Measurements from ENCODE around the gene ADARB2.
"Not testable (repeated sequence)": the region's sequence is repeated elsewhere in the genome, so short reads cannot be mapped to it uniquely, and the experiment has no call there.

The ADARB2 gene

DNA sequence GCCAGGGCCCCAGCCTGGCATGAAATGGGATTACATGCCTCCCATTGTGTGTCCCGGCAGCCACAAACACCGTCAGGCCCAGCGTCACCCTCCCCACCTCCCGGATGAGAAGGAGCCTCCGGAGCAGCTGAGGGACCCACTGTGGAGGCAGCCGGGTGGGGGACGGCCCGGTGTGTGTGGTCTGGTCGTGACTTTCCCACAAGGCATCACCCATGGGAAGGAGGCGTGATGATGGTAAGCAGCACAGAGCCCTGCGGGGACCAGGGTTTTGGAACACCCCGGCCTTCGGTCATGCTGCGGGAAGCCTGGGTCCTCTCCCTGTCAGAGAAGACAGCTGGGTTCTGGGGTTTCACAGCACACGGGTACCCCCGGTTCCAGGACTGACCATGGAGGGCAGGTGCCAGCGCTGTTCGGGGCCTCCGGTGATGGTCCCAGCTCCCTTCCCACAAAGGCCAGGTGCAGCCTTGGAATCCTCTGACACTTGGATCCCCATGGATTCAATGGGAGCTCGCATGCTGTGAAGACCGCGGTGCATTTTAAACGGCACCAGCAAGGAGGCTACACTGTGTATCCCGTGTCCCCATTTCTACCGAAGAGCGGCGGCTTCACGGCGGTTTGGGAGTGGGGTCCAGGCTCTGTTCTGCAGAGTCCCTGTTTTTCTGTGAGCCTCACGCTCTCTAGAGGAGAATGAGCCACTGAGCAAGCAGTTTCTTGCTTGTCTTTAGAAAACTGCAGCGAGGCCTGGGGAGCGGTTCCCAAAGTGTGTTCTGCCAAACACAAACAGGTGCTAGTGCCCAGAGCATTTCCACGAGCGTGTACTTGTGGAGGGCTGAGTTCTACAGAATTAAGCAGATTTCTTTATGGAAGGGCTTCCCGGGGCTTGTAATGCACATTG, 336.0 kb downstream of the ADARB2 start:
- DNase-seq: no peak

DNA sequence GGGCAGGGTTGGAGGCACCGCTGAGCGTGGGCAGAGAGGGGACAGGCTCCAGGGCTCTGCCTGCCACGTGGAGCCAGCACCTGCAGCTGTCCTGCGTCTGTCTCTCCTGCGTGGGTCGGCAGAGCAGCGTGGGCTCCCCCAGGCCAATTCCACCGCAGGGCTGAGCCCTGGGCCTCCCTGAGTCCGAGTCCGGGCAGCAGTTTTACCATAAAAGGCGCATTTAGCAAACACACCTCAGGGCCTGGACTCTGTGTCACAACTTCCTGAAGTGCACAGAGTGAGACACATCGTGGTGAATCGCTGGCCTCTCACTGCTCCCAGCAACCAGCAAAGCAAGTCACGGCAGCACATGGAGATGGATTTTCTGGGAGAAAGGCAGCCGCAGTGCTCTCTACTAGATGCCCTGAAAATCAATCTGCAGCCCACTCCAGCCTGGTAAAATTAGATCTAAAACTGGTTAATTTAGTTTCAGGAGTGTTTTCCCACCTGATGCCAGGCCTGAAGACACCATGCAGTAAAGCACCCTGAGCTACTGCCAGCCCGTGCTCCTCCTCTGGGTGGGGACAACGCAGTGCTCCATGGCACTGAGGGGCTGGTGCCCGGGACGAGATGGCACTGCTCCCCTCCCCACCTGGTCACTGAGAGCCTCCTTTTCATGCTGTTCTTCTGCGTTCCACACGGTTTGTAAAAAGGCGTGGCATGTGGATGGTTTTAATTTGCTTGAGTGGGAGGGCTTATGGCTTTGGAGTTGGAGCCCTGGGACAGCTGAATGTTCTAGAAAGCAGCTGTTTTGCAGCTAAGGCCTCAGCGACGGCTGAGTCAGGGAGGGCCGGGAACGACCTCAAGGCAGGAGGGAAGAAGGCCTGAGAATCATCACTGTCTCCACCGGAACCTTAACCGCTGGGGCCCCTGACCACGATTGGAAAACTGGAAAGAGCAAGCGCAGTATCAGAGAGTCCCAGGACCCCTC, 336.9 kb downstream of the ADARB2 start:
- DNase-seq: no peak

DNA sequence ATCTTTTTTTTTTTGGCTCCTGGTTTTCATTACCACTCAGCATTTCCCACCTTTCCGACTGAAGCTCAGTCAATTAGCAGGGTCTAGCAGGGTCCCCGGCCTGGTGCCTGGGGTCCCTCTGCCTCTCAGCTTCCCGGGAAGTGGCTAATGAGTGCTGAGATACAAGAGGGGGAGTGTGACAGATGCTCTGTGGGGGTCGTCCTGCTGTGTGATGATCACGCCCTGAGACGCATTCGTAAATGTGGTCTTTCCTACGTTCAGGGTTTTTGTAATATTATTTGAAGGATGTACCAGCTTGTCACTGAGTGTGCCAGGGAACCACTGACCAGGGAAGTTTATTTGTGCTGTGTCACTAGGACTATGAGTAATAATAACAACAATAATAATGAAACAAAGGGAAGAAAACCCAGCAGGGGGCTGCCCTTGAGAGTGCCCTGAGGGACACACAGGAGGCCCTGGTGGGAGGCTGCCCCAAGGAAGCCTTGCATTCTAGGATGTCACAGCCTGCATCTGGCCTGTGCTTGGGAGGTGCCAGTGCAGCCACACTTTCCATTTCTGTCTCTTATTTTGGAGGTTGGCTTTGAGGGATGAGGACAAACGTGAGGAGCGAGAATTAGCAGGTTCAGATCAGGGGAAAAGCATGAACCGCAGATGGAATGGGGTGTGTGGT, 337.8 kb downstream of the ADARB2 start:
- no peak for DNase-seq

DNA sequence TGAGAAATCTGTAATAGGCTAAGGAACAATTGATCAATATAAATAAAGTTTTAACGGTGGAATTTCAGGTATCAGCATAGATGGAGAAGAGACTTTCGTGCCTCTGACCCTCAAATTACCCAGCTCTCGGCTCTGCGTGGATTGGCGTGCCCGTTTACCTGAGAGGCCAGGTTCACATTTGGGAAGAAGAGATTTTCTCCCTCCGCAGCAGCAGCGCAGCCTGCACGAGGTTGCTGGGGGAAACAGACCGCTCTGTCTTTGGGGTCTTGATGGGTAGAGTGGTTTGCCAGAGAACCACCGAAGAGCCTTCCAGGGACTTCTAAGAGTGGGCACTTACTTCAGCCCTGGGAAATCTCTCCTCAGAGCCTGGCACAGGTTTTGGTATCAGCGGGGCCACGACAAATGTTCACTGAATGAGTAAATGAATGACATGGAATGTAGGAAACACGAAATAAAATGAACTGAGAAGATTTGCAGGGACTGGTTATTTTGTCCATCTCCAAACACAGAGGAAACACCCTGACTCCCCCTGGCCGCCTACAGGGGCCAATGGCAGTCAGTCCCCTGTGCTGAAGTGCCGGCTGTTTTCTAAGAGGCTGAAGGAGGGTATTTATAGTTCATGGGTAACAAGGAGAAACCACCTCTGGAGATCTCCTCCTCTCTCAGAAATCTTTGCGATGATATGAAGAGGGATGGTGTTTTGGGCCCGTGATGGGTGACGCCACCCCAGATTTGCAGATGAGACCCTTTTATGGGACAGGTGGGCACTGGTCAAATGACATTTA, 338.5 kb downstream of the ADARB2 start:
- DNase-seq: no peak

DNA sequence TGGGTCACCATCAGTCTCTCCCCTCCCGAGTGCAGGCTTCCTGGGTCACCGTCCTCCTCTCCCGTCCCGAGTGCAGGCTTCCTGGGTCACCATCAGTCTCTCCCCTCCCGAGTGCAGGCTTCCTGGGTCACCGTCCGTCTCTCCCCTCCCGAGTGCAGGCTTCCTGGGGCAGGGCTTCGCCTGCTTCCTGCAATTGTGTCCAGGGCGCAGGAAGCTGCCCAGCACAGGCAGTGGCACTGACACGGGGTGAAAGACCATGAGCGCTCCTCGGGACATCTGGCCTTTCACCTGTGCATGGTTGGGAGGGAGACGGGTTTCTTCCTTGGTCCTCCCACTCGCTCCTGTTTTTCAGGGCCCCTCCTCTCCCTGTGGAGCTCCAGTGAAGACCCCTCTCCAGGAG, 339.2 kb downstream of the ADARB2 start:
- not testable (repeated sequence) for DNase-seq

DNA sequence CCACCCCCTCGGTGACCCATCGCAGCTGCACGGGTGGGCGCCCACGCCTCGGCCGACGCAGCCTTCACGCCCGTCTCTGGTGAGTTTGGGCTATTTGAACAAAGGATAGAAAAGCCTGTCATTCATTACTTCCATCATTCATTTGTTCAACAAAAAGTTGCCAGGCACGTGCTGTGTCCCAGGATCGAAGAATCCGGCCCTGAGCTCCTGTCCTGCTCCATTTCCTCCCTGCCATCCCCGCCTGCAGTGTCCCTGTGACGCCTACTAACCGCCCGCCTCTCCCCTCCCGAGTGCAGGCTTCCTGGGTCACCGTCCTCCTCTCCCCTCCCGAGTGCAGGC, 341.1 kb downstream of the ADARB2 start:
- DNase-seq: no peak

DNA sequence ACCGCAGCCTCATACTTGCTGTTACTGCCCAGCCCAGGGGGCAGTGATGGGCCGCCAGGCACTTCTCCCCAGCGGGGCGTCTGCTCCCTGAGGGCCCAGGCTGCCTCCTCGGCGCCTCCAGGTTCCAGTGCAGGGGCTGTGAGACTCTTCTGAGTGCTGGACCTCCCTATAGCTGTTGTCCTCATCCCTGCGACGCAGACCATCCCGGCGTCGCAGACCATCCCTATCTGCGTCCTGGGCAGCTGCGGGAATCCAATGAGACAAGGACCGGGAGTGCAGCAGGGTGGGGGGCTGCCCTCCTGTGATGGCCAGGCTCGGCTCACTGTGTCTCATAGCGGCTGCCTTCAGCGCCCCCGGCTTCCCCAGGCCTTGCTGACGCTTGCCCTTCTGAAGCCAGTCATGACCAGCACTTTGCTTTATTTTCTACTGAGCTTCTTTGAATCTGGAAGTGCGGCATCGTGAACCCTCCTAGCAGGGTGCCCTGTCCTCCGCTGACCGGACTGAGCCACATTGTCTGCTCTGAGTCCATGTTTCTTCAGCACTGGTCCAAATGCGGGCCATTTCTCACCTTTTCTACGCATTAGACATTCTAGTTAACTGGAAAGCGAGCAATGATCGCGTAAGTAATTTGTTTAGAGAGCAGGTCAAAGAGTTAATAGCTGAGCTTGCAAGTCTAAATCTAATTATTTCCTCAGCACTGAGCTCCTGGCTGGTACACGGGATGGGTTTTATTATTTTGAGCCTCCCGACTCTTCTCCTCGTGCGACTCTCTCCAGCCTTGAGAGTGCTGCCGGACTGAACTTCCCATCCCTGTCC, 341.6 kb downstream of the ADARB2 start:
- DNase-seq: no peak

DNA sequence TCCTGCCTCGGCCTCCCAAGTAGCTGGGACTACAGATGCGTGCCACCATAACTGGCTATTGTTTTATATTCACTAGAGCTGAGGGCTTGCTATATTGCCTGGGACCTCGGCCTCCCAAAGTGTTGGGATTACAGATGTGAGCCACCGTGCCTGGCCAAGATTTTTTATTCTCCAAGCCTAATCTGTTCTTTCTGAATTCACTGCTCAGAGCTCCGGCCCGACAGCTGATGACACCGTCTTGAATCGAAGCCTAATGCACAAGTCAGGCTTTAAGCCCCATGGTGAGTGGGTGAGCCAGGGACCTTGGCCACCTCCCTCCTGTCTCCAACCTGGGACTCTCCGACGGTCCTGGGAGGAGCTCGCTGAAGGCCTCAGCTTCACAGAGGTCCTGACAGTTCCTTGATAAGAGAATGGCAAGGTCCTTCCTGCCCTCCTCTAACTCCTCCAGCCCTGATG, 342.3 kb downstream of the ADARB2 start:
- no peak for DNase-seq

DNA sequence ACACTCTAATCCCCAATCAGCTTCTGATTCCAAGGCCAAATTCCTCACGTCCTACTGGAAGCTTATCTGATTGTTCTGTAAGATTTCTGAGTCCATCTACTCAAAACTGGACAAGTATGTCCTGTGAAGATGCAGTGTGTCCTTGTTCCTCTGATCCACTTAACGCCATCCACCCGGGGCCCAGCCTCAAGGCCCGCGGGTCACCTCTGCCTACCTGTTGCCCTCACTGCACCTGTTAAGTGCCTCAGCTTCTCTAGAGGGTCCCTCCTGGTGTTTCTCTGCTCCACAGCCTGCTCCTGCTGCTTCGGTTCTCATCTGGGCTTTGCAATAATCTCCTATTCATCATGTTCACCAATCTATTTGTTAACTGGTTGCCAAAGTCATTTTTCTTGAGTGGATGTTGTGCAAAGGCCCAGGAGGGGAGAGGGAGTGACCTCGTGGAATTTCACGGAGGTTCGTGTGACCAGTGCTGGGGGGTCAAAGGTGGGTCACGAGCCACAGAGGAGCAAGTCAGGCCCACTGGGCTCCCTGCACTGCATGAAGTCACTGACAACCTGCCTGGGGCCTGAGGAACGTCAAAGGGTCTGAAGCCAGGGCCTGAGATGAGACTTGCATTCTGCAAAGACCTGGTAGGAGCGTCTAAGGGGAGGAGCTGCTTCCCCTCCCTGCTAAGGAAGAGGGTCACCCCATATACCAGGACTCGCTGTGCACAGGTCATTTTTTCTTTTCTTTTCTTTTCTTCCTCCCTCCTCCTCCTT, 343.0 kb downstream of the ADARB2 start:
- DNase-seq: no peak

DNA sequence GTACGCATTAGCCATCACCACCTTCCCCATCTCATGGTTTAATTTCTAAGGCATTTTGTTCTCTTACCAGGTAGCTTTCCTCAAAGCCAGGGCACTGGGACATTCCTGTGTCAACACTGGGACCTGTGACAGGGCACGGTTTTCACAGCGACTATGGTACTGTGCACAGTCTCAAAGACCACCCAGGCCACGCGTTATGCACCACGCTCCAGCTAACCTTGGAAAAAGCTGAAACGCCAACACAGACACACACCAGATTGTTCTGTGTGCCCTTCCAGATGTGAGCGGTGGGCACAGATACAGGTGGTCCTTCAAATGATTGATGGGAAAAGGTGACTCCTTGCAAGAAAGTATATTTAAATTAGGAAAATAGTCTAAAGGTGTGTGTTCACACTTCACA, 343.8 kb downstream of the ADARB2 start:
- DNase-seq: no peak

DNA sequence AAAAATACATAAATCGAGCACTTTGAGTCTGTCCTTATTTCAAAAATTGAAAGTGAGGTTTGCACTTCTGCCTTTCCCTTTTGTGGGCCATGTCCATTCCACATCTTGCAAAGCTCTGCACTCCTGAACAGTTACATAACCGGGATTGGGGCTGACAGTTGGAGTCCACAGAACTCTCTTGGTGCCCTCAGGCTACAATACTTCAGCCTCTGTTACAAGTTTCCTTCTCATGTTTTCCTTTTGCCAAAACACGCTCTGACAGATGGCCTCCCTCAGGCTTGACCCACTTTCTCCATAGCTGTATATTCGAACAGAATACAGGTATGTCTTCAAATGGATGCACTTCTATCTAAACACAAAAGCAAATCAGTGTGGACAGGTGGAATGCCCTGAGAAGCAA, 345.2 kb downstream of the ADARB2 start:
- no peak for DNase-seq

DNA sequence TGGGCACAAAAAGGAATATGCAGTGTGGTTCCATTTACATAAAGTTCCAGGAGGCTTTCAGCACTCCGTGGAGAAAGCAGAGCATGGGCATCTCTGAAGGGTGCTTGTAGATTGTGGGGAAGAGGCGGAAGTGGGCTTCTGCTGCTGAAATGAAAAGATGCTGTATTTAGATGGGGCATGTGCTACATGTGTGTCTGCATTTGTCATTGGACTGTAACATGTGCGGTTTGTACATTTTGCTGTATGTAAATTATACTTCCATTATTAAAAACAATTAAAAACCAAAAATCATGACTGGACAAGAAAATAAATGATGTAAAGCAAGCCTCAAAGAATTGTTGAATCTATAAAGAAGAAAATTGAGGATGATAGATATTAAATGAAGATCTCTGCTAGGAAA, 347.1 kb downstream of the ADARB2 start:
- no peak for DNase-seq

DNA sequence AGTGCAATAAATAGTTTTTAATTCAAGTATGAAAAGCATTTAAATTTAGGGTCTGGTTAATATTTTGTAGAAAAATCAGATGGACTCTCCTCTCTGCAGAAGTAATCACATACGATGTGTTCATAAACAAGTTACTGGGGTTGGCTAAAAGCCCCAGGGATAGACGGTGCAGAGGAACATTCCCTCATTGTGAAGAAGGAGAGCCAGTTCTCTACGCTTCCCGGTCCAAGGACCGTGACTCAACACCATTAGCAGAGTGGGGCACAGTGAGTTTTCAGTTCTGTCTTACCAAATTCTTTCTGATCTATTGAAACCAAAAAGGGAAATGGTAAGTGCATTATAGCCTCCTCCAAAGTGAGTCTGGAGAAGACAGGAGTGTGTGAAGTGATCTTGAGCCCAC, 353.3 kb downstream of the ADARB2 start:
- no peak for DNase-seq

DNA sequence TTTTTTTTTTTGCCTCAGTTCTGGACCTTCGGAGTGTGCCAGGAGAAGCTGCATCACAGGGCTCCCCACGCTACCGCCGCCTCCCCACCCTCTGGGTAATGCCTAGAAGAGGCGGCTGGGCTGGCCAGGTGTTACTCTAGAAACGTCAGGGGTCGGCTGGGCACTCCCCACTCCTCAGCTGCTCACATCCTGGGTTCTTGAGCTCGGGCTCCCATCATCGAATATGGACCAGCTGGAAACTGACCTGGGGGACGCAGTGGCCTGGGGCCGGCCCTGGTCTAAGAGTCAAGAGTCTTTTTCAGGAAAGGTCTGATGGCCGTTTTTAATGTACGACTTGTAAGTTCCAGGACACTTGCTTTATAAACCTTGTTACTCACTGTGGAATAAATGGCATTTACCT, 354.6 kb downstream of the ADARB2 start:
- no peak for DNase-seq

DNA sequence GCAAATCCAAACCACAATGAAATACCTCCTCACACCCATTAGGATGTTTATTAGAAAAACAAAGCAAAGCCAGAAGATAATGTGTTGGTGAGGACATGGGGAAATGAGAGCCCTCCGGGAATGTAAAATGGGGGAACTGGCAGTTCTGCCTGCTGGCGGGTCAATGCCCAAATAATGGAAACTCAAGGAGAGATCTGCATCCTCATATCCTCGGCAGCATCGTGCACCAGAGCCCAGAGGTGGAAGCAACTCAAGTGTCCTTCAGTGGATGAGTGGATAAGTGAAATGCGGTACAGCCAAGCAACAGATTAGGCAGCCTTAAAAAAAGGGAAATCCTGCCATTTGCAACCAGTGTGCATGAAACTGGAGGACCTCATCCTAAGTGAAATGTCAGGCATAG, 356.0 kb downstream of the ADARB2 start:
- DNase-seq: no peak

DNA sequence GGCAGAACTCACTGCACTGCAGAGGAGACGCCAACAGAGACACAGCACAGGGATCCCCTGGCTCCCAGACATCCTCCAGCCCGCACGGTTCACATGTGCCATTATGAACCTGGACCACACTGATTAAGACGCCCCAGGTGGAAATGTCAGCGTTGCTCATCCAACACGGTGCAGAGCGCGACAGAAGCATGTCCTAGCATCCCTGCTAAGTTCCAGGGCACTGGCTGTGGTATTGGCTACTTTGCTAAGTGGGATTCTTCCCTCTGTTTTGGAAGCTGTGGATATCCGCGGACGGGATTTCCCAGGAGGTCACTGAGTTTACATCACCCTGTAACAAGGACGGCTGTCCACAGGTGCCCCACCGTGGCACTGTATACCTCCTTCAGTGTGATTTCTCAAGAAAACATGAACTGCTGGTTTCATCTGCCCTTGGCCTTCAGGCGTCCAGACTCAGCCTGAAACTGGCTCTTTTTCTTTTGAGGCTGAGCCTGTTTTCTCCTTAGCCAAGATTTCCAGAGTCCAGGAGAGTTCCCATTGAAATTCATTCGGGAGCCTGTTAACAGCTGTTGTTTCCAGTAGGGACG, 357.1 kb downstream of the ADARB2 start:
- no peak for DNase-seq

DNA sequence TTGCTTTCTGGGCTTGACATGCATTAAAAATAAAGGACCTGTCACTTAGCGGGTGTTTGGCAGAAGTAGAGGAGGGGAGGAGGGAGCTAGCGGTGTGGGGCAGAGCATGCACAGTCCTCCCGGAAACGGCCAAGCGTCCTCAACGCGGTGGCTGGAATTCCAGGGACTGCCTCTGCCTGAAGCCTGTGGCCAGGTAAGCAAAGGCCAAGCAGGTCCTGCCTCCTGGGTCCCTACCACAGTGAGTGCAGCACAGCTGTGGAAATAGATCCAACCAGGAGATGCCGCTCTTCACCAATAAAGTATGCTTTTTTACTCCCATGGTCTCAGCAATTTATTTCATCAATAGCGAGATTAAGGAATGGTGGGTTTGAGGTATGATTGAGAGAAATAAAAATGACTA, 357.7 kb downstream of the ADARB2 start:
- no peak for DNase-seq

DNA sequence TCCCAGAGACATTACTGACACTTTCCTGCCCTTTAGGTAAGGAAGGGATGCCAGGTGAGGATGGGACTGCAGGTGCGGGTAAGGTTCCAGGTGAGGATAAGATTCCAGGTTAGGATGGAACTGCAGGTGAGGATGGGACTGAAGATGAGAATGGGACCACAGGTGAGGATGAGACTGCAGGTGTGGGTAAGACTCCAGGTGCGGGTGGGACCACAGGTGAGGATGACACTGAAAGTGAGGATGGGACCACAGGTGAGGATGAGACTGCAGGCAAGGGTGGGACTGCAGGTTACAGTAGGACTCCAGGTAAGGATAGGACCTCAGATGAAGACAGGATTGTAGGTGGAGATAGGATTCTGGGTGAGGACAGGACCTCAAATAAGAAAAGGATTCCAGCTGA, 358.9 kb downstream of the ADARB2 start:
- DNase-seq: no peak

DNA sequence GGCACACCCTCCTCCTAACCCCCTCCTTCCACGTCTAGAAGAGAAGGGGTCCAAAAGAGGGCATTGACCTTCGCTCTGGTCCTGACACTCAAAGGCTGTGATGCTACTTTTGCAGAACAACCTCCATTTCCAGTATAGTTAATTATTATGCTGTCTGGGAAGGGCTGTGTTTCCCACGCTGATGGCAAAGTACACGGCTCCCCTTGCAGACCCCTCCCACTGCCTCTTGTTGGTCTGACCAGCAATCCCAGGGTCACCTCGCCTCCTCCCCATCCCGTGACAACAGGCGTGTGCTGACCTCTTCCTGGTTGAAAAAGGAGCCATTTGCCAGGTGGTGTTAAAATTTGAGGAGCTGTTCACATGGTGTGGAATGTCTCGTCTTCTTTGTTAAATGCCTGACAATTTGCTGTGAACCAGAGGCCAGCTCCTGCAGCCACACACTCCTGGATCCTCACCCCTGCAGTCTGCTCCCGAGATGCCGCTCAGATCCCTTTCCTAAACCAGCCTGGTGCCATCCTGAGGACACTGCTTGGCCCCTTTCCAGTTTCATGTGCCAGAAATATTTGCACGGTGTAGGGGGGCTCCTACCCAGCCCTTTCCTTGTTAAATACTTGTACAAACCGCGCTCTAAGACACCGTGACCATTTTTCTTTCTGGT, 359.5 kb downstream of the ADARB2 start:
- no peak for DNase-seq

DNA sequence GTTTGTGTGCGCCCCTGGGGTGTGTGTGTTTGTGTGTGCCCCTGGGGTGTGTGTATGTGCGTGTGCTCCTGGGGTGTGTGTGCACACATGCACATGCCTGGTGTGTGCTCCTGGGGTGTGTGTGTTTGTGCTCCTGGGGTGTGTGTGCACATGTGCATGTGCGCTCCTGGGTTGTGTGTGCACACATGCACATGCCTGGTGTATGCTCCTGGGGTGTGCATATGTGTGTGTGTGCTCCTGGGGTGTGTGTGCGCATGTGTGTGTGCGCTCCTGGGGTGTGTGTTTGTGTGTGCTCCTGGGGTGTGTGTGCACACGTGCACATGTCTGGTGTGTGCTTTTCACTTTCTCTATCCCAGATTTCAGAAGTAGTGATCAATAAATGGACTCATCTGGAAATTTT, 360.1 kb downstream of the ADARB2 start:
- DNase-seq: no peak
